Spinal cord (tissue), 10 donors: ENCODE data around the gene CHRND. TPM values are rescaled to one million over a fixed set of nuclear protein-coding genes. Genes with fewer than 3 reads are reported as not detected.

Source experiments
- DNase-seq, 6 donors: peaks; one replicate each; pipeline versions ENCODE4 v3.0.0 to v3.0.0-alpha.2; 2013 to 2015; ENCODE audit warnings: low spot score in 6 of 6, low read depth in 4 of 6
- H3K27ac ChIP-seq: one replicate; pipeline ENCODE4 v1.5.1; 2013; ENCODE audit warnings: low read depth, low read length, control low read depth
- H3K27me3 ChIP-seq: one replicate; pipeline ENCODE4 v1.6.1; 2013; ENCODE audit warnings: low read length; ENCODE audit not compliant: control insufficient read depth, insufficient read depth
- H3K36me3 ChIP-seq: one replicate; pipeline ENCODE4 v1.6.1; 2013; ENCODE audit warnings: low read length; ENCODE audit not compliant: control insufficient read depth, insufficient read depth
- H3K4me1 ChIP-seq: one replicate; pipeline ENCODE4 v1.6.1; 2013; ENCODE audit warnings: low read length; ENCODE audit not compliant: control insufficient read depth, insufficient read depth
- H3K4me3 ChIP-seq: one replicate; pipeline ENCODE4 v1.5.1; 2013; ENCODE audit warnings: low read depth, low read length, control low read depth
- H3K9me3 ChIP-seq: one replicate; pipeline ENCODE4 v1.6.1; 2013; ENCODE audit warnings: low read length; ENCODE audit not compliant: control insufficient read depth, insufficient read depth
- WGBS: methylation state at CpG from one replicate; pipeline ENCODE4 v1.1.5; 2013; ENCODE audit warnings: missing lambda C conversion rate; ENCODE audit not compliant: insufficient coverage; 5-methylcytosine and 5-hydroxymethylcytosine counted together
- long read RNA-seq, 4 donors: transcript quantifications; one replicate each; lab custom pipeline, GENCODE V29; 2026
- polyA plus RNA-seq, 2 donors: library from polyadenylated mRNA; unstranded; fragments of 120-200 nt; gene quantifications; one replicate each; pipeline ENCODE4 v1.2.1, GENCODE V29; 2013; ENCODE audit not compliant: insufficient read length in 2 of 2
- total RNA-seq, 2 donors: library from RNA; depleted of rRNA in 1 of 2; stranded (reverse); fragments of 120-200 nt in 1 of 2; fragments of >200 nt in 1 of 2; gene quantifications; one replicate each; pipeline versions ENCODE4 v1.2.3 to v1.2.4, GENCODE V29; 2013 to 2014
- donor health status: healthy.

CHRND gene
- total RNA-seq = under 1 TPM; 0.10 to 0.17 TPM
- polyA plus RNA-seq = under 1 TPM; 0.40 to 0.74 TPM
- long read RNA-seq, donor 1 = 0 reads
- long read RNA-seq, donor 2 = 0 reads
- long read RNA-seq, donor 3 = 0 reads
- long read RNA-seq, donor 4 = 0 reads

DNA sequence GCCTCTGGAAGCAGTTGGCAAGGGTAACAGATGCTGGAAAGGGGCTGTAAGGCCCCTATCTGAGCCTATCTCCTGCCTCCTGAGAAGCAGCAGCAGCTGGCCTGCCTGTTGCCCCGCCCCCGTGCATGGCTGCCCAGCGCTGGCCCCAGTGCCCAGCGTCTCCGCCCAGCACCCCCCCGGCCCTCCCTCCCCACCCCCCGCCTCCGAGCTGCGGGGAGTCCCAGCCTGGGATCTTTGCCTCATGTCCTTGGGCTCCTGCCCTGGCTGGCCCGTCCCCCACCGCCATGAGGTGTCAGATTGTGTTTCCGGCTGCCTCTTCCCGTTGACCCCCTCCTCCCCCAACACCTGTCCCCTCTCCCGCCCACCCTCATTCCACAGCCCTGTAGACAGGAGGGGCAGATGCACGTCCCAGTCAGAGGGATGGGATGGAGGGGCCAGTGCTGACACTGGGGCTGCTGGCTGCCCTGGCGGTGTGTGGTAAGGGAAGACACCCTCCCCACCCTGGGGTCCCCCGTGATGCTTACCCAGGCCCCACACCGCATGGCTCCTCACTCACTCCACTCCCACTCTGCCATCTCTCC is at the start of gene CHRND:
CHRND (plus strand) TSS at position 370 of the 581 bp plus-strand sequence; CDS start at position 426, 56 bp downstream.
- peaks cover 36% of the 10 kb centered on the region for H3K27me3 ChIP-seq
- no peak for DNase-seq

GRCh38 chr2:232476791-232477190 is 49.2 kb upstream of the CHRND start:
- Histone ChIP-seq H3K4me1 (peaks cover 4% of the 10 kb centered on the region), H3K27me3 (no peaks in the 10 kb centered on the region), H3K4me3 (no peak overlapping the region), H3K27ac (no peak overlapping the region), H3K9me3 (no peaks in the 10 kb centered on the region), H3K36me3 (peaks cover 21% of the 10 kb centered on the region)
- no peak for DNase-seq
- WGBS = 87% methylated on average over 7 of the region's 7 CpGs

More for the DNA sequence above, at the start of gene CHRND:
- H3K9me3 ChIP-seq = no peaks in the 10 kb centered on the region
- H3K27ac ChIP-seq = no peak within 1 kb of the TSS
- WGBS = 8% methylated on average over 9 of the region's 18 CpGs
- H3K36me3 ChIP-seq = peaks cover 5% of the 10 kb centered on the region
- peaks cover 35% of the 10 kb centered on the region for H3K4me1 ChIP-seq
- H3K4me3 ChIP-seq = no peak within 1 kb of the TSS

GRCh38 chr2:232477751-232478510 is 48.0 kb upstream of the CHRND start:
- H3K4me1 ChIP-seq = peaks cover 4% of the 10 kb centered on the region
- H3K4me3 ChIP-seq = no peak overlapping the region
- no peak overlapping the region for H3K27ac ChIP-seq
- H3K36me3 ChIP-seq = peaks cover 24% of the 10 kb centered on the region
- WGBS = 90% methylated on average over 13 of the region's 13 CpGs
- H3K9me3 ChIP-seq = no peaks in the 10 kb centered on the region
- DNase-seq = no peak
- H3K27me3 ChIP-seq = no peaks in the 10 kb centered on the region

DNA sequence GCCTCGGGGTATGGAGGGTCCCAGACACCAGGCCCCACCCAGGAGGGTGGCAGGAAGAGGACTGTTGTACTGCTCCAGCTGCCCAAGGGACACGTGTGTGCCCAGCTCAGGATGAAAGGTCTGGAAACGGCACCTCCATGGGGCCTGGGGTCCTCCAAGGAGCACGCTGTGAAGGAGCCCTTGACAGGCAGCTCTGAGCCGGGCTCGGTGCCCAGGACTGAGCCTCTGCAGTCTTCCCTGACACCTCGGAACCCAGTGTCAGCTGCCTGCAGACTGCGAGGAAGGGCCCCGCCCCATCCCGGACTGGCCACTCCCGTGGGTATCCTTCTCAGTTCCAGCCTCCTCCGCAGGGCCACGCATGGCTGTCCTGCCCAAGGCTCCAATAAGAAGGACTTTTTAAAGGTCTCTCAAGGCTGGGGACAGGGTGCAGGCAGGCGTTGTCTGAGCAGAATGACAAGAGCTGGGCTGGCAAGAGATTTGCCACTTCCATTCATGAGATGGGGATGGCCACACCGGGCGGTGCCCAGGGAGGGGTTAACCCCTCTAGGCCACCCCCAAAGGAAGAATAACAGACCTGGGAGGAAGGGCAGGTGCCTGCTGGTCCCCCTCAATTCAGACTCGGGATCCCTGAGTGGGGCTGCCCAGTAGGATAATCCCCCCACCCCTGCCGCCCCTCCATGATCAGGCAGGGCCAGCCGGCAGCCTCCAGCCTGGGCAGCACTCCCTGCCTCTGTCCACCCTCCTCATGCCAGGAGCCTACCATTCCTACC is 47.2 kb upstream of the CHRND start:
- H3K4me1 ChIP-seq = peaks cover 4% of the 10 kb centered on the region
- peaks cover 28% of the 10 kb centered on the region for H3K36me3 ChIP-seq
- H3K4me3 ChIP-seq = no peak overlapping the region
- DNase-seq = no peak
- WGBS = 78% methylated on average over 17 of the region's 19 CpGs
- H3K9me3 ChIP-seq = no peaks in the 10 kb centered on the region
- peaks cover 4% of the 10 kb centered on the region for H3K27me3 ChIP-seq
- no peak overlapping the region for H3K27ac ChIP-seq

DNA sequence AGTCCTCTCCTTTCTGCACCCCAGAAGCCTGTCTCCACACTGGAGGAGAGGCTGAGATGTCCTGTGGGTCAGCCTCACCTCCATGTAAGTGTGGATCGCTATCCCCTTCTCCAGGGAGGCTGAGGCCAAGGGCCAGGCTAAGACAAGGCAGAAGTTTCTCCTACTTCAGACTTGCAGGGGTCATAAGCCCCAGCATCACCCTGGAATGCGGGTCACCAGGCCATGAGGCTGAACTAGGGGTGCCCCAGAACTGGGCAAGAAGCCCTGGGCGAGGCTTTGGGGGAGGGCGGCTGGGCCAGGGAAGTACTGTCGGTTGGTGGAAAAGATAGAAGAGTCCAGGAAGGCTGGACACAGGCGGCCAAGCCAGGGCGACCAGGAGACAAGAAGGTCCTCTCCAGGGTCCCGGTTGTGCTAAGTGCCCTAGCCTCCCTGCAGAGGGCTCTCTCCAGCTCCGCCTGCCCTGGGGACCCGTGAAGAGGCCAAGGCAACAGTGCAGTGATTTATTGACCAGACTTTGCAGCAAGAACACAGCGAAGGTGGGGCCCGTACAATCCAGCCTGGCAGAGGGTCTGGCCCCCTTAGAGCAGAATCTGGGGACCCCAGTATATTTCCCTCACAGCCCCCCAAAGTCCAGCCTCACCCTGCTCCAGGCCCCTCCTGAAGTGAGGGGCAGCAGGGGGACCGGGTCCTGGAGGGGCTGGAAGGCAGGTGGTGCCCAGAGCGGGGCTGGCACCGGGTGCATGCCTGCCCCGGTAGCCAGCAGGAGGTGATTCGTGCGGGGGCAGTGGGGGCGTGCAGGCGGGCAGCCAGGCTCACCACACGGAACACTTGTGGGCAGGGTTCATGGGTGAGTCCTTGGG is 46.4 kb upstream of the CHRND start:
- Histone ChIP-seq H3K4me1 (peaks cover under 1% of the 10 kb centered on the region), H3K36me3 (peaks cover 31% of the 10 kb centered on the region), H3K9me3 (no peaks in the 10 kb centered on the region), H3K4me3 (no peak overlapping the region), H3K27ac (no peak overlapping the region), H3K27me3 (peaks cover 13% of the 10 kb centered on the region)
- WGBS = 77% methylated on average over 21 of the region's 21 CpGs
- no peak for DNase-seq

DNA sequence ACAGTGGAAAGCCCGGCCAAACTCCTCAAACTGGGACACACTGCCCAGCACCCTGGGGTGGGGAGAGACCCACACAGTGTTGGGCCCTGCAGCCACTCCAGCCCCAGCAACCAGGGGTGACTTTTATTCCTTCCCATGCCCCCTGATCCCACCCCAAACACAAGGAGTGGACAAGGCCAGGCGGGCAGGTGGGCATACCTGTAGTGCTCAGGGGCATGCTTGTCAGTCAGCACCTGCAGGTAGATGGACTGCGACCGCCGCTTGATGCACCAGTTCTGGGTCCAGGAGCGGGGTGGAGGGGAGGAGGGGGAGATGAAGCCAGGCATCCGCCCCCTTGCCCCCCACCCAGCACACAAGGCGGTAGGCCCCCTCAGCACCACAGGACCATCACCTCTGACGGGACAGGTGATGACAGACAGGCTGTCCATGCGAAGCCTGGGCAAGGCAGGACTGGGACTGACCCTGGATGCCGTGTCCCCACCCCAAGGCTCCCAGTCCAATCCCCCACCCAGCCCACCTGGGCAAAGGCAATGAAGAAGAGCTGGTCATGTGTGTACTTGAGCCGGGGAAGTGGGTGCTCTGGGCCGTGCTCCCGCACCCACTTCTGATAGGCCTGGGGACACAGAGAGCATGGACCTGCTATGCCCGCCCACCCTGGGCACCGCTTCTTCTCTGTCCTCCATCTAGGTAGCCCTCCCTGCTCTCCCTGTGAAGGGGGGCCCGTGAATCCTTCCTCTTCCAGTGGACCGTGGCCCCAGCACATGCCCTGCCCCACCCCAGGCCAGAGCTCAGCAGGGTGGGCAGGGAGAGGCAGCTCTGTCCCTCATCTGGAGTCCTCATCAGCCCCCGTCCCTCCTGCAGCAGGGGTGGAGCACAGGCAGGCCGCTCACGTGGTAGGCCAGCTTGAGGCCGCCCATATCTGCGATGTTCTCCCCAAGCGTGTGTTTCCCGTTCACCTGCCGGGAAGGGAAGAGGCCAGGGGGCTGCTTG is 45.5 kb upstream of the CHRND start:
- H3K9me3 ChIP-seq = no peaks in the 10 kb centered on the region
- no peak overlapping the region for H3K27ac ChIP-seq
- peaks cover 22% of the 10 kb centered on the region for H3K27me3 ChIP-seq
- WGBS = 89% methylated on average over 19 of the region's 26 CpGs
- peaks cover 7% of the 10 kb centered on the region for H3K4me1 ChIP-seq
- H3K4me3 ChIP-seq = no peak overlapping the region
- peaks cover 31% of the 10 kb centered on the region for H3K36me3 ChIP-seq
- DNase-seq = no peak

DNA sequence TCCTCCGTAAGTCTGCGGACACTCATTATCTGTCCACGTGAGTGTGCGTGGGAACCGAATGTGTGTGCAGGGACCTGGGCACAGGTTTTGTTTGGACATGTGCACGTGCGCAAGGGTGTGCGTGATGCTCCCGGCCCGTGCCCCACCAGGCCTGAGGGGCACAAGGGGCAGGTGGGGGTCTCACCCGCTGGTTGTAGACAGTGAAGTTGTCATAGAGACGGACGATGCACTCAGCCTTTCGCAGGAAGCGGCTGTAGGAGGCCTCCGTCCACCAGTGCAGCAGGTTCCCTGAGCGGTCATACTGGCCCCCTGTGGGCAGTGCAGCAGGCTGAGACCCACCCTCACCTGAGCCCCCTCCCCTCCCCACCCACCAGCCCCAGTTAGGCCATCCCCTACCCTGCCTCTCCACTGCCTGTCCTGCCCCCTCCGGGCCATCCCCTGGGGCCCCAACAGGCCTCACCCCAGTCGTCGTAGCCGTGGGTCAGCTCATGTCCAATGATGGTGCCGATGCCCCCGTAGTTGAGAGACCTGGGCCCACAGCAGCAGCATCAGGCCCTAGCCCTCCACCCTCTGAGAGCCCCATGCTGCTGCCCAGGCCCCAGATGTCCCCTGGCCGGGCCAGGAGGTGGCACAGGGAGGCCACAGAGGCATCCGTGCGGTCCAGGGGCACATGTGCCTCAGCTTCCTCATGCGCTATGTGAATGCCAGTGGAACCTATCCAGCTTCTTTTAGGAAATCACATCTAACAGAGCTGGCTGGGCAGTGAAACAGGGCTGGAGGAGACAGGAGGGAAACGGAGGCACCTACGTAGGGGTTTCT is 44.4 kb upstream of the CHRND start:
- H3K4me3 ChIP-seq = no peak overlapping the region
- H3K27me3 ChIP-seq = peaks cover 29% of the 10 kb centered on the region
- 88% methylated on average over 27 of the region's 29 CpGs for WGBS
- DNase-seq = no peak
- peaks cover 31% of the 10 kb centered on the region for H3K36me3 ChIP-seq
- peaks cover 11% of the 10 kb centered on the region for H3K4me1 ChIP-seq
- no peaks in the 10 kb centered on the region for H3K9me3 ChIP-seq
- H3K27ac ChIP-seq = no peak overlapping the region
